ENCODE results near the gene DLK2.

DLK2 gene

GRCh38 chr6:43436577-43437282, 18.6 kb downstream of the DLK2 start:
- TF ChIP-seq, protein P1, sequence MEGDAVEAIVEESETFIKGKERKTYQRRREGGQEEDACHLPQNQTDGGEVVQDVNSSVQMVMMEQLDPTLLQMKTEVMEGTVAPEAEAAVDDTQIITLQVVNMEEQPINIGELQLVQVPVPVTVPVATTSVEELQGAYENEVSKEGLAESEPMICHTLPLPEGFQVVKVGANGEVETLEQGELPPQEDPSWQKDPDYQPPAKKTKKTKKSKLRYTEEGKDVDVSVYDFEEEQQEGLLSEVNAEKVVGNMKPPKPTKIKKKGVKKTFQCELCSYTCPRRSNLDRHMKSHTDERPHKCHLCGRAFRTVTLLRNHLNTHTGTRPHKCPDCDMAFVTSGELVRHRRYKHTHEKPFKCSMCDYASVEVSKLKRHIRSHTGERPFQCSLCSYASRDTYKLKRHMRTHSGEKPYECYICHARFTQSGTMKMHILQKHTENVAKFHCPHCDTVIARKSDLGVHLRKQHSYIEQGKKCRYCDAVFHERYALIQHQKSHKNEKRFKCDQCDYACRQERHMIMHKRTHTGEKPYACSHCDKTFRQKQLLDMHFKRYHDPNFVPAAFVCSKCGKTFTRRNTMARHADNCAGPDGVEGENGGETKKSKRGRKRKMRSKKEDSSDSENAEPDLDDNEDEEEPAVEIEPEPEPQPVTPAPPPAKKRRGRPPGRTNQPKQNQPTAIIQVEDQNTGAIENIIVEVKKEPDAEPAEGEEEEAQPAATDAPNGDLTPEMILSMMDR (IDR thresholded peaks at IDR 0.05; ENCODE audit: insufficient read depth, low read length, poor library complexity, severe bottlenecking) = no peak
- no peak for TF ChIP-seq EZH2phosphoT487 (conservative IDR thresholded peaks at IDR 0.05; ENCODE audit: low read length)
- no peaks in the 10 kb centered on the region for H3K27me3 ChIP-seq (ENCODE audit: low read length)
- no peak overlapping the region for H3K27ac ChIP-seq (ENCODE audit: low read depth, low read length)
- no peak overlapping the region for H3K4me2 ChIP-seq (ENCODE audit: low read depth, low read length, poor library complexity, severe bottlenecking)
- no peaks in the 10 kb centered on the region for H3K79me2 ChIP-seq (ENCODE audit: insufficient read depth, low read length)
- no peaks in the 10 kb centered on the region for H3K9me2 ChIP-seq (replicated peaks; ENCODE audit: insufficient read depth, low read length)
- no peak overlapping the region for H3K9ac ChIP-seq (ENCODE audit: low read length)
- H3K9me3 ChIP-seq (ENCODE audit: insufficient read depth, low read length) = no peaks in the 10 kb centered on the region
- H3K4me3 ChIP-seq (ENCODE audit: insufficient read depth, low read length, poor library complexity, severe bottlenecking) = no peak overlapping the region
- H4K20me1 ChIP-seq (ENCODE audit: low read depth, low read length) = no peaks in the 10 kb centered on the region
- H3F3A ChIP-seq (ENCODE audit: insufficient read depth) = no peaks in the 10 kb centered on the region
- H3K36me3 ChIP-seq (ENCODE audit: low read length) = peaks cover 3% of the 10 kb centered on the region; the same call in 1 of the 2 replicates
- H2AFZ ChIP-seq (ENCODE audit: low read depth, low read length, severe bottlenecking) = no peak overlapping the region

DNA sequence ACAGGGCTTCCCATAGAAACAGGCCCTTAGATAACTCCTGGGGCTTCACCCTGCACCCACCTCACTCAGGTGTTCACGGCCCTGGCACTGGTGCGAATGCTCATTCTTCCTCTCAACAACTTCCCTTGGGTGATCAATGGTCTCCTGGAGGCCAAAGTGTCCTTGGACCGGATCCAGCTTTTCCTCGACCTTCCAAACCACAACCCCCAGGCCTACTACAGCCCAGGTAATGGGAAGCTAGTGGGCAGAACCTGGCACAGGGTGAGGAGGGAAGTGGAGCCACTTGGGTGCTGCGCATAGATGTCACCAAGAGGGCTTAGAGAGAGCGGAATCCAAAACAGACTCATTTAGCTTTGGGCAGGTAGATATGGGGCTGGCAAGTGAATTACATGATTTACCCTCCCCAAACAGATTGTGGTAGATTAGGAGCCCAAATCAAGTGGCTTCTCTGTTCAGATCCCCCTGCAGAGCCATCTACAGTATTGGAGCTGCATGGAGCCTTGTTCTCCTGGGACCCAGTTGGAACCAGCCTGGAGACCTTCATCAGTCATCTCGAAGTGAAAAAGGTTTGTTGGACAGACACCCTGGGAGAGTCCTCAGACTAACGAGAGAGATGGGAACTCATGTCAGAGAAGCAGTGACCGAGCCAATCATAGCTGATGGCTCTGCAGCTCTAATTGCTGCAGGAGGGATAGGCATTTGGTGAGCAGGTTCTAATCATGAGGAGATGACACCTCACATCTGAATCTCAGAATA, 19.5 kb downstream of the DLK2 start:
- Histone ChIP-seq H3K4me3 (ENCODE audit: insufficient read depth, low read length, poor library complexity, severe bottlenecking) (no peak overlapping the region), H3K79me2 (ENCODE audit: insufficient read depth, low read length) (no peaks in the 10 kb centered on the region), H3F3A (ENCODE audit: insufficient read depth) (no peaks in the 10 kb centered on the region), H3K9ac (ENCODE audit: low read length) (no peak overlapping the region), H4K20me1 (ENCODE audit: low read depth, low read length) (no peaks in the 10 kb centered on the region), H3K9me2 (replicated peaks; ENCODE audit: insufficient read depth, low read length) (no peaks in the 10 kb centered on the region), H3K27me3 (ENCODE audit: low read length) (no peaks in the 10 kb centered on the region), H3K36me3 (ENCODE audit: low read length) (no peaks in the 10 kb centered on the region; the same call in 1 of the 2 replicates), H3K4me2 (ENCODE audit: low read depth, low read length, poor library complexity, severe bottlenecking) (no peak overlapping the region), H2AFZ (ENCODE audit: low read depth, low read length, severe bottlenecking) (no peak overlapping the region), H3K27ac (ENCODE audit: low read depth, low read length) (no peak overlapping the region), H3K9me3 (ENCODE audit: insufficient read depth, low read length) (no peaks in the 10 kb centered on the region)
- TF ChIP-seq EZH2phosphoT487 (conservative IDR thresholded peaks at IDR 0.05; ENCODE audit: low read length) = no peak
- TF ChIP-seq, protein P1 (IDR thresholded peaks at IDR 0.05; ENCODE audit: insufficient read depth, low read length, poor library complexity, severe bottlenecking) = no peak

DNA sequence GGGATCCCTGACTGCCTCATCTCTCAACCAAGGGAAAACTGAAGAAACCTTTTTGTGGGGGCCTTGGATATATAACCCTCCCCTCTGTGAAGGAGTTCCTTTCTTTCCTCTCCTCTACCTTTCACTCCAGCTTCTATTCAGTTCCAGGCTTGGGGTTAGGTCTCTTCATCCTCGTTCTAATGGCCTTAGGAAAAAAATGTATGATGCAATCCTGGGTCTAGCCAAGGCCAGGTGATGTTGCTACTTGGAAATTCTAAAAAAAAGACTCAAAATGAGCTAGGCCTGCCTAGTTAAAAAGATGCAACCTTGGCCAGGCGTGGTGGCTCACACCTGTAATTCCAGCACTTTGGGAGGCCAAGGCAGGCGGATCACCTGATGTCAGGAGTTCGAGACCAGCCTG, 20.4 kb downstream of the DLK2 start:
- no peaks in the 10 kb centered on the region for H4K20me1 ChIP-seq (ENCODE audit: low read depth, low read length)
- no peak overlapping the region for H3K27ac ChIP-seq (ENCODE audit: low read depth, low read length)
- H3K27me3 ChIP-seq (ENCODE audit: low read length) = no peaks in the 10 kb centered on the region
- no peaks in the 10 kb centered on the region for H3F3A ChIP-seq (ENCODE audit: insufficient read depth)
- H3K9me2 ChIP-seq (replicated peaks; ENCODE audit: insufficient read depth, low read length) = no peaks in the 10 kb centered on the region
- H3K9me3 ChIP-seq (ENCODE audit: insufficient read depth, low read length) = no peaks in the 10 kb centered on the region
- H3K4me3 ChIP-seq (ENCODE audit: insufficient read depth, low read length, poor library complexity, severe bottlenecking) = no peak overlapping the region
- H3K4me2 ChIP-seq (ENCODE audit: low read depth, low read length, poor library complexity, severe bottlenecking) = no peak overlapping the region
- H3K36me3 ChIP-seq (ENCODE audit: low read length) = no peaks in the 10 kb centered on the region; the same call in 1 of the 2 replicates
- H3K9ac ChIP-seq (ENCODE audit: low read length) = no peak overlapping the region
- H3K79me2 ChIP-seq (ENCODE audit: insufficient read depth, low read length) = 0 out of 2 replicates have a peak, but pooled peaks cover under 1% of the 10 kb centered on the region
- H2AFZ ChIP-seq (ENCODE audit: low read depth, low read length, severe bottlenecking) = no peak overlapping the region
- TF ChIP-seq EZH2phosphoT487 (conservative IDR thresholded peaks at IDR 0.05; ENCODE audit: low read length) = no peak
- TF ChIP-seq, protein P1 (IDR thresholded peaks at IDR 0.05; ENCODE audit: insufficient read depth, low read length, poor library complexity, severe bottlenecking) = no peak
